Inflammatory macrophage (primary cell): ENCODE results near the gene NEUROG1.

ENCODE experiments used
- DNase-seq, 2 donors: peaks; one replicate each; pipeline ENCODE4 v3.0.0-alpha.2; 2020 to 2022

Gene NEUROG1

GRCh38 chr5:135564331-135564730 is 28.6 kb upstream of the NEUROG1 start:
- no peak for DNase-seq

DNA sequence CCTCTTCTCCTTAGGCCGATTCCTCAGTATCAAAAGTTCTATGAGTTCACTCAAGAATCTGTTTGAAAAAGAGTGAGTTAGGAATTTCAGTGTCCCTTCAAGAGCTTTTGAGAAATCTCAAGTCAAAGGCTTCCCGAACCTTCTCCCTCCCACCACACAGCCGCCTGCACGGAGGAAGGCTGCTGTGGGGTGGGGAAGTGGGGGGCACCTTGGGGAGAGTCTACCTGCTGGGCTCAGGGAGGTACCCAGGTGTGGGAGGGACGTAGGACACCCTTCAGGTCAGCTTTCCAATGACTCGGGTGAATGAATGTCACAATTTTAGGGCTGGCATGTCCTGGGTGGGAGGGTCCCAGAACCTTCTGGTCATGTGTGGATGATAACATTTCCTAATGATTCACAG is 25.5 kb upstream of the NEUROG1 start:
- peak; percentile 13 to 29 for DNase-seq

- peak; percentile 87 to 89 for DNase-seq
Measured at GRCh38 chr5:135560858-135561257, 25.1 kb upstream of the NEUROG1 start.

DNA sequence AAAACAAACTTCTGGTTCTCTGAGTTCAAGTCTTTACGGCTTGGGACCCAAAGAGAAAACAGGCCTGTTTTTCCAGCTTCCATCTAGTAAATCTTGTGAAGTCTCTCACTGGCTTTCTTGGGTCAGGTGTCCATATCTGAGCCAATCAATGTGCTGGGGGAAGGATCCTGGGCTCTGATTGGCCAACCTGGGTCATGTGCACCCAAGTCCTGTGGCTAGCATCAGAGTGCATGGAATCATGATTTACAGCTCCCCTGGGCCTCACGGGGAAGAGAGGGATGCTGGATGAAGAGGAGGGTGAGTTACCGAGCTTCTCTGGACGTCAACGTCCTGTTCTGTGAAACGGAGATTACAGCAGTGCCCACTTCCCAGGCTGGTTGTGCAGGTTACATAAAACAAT is 23.6 kb upstream of the NEUROG1 start:
- DNase-seq, result no peak

DNA sequence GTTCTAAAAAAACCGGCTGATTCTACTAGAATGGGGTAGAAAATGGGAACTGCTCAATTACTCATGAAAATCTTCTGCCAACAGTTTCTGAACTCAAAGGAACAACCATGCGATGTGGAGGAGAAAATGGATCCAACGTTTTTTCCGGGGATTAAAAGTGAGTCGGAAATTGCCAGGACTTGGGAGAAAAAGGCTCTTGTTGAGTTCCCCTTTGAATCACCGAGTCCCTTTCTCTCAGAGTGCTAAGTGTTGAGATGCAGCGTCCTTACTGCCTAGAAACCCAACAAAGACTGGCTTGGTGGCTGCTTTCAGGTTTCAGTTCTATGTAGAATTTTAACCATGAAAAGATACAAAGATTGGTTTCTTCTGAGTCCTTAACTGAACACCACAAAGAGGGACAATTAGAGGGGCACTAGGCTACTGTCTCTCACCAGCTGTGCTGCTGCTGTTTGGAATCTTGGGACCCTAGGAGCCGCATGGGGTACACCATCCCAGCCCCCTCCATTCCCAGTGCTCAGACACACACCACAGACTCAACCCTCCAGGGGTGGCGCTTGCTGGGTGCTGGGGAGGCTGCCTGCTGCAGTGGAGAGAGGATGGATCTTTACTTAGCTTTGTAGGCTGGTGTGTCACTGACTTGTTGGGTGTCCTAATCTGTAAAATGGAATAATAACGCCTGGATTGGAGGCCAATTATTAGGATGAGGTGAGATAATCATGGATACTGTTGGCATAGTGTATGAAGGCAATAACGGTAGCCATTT is 21.5 kb upstream of the NEUROG1 start:
- DNase-seq, result no peak

DNA sequence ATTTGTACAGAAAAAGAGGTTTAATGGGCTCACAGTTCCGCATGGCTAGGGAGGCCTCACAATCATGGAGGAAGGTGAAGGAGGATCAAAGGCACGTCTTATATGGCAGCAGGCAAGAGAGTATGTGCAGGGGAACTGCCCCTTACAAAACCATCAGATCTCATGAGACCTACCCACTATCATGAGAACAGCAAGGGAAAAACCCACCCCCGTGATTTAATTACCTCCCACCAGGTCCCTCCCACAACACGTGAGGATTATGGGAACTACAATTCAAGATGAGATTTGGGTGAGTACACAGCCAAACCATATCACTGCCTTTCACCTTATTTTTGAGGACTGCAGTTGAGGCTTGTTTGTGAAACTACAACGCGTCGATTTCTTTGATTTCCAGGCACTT is 20.9 kb upstream of the NEUROG1 start:
- DNase-seq, result no peak

GRCh38 chr5:135555530-135555929 is 19.8 kb upstream of the NEUROG1 start:
- DNase-seq, result no peak

GRCh38 chr5:135553688-135554462 is 18.1 kb upstream of the NEUROG1 start:
- peak in 1 of 2 donors; percentile 23 for DNase-seq

GRCh38 chr5:135551593-135552447 is 16.1 kb upstream of the NEUROG1 start:
- DNase-seq, result peak; percentile 77 to 82

- DNase-seq, result no peak
Measured at GRCh38 chr5:135549413-135549812, 13.6 kb upstream of the NEUROG1 start.

DNA sequence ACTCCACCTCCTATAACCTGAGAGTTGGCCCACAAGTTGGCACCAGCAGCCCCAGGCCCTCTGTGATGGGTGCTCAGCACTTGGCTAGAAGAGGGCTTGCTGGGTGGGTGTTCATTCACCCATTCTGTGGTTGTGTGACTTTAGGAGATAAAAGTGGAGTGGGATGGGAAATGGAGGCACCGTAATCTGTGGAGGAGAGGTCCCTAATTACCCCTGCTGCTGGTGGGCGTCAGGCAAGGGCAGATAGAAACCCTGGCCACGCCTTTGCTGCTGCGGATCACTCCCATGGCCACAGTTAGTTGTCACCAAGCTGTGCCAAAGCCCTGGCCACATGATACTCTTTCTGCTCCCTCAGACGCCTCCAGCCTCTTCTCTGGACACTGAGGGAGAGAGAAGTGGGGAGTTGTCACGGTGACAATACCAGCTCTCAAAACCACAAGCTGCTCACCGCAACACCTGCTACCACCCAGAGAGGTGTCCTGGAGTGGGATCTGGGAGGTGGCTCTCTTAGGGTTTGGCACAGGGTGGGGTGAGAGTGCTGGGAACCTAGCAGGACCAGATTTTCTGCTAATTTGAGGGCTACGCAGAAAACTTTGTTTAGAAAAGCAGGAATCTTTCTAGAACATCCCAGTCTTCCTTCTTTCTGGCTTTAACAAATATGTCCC is 12.0 kb upstream of the NEUROG1 start:
- DNase-seq, result no peak

GRCh38 chr5:135546912-135547311 is 11.1 kb upstream of the NEUROG1 start:
- DNase-seq, result no peak

- no peak for DNase-seq
Measured at GRCh38 chr5:135546101-135546500, 10.3 kb upstream of the NEUROG1 start.

- DNase-seq, result no peak
Measured at GRCh38 chr5:135545099-135545498, 9.3 kb upstream of the NEUROG1 start.

GRCh38 chr5:135543485-135544304 is 7.9 kb upstream of the NEUROG1 start:
- DNase-seq, result peak in 1 of 2 donors; percentile 30

DNA sequence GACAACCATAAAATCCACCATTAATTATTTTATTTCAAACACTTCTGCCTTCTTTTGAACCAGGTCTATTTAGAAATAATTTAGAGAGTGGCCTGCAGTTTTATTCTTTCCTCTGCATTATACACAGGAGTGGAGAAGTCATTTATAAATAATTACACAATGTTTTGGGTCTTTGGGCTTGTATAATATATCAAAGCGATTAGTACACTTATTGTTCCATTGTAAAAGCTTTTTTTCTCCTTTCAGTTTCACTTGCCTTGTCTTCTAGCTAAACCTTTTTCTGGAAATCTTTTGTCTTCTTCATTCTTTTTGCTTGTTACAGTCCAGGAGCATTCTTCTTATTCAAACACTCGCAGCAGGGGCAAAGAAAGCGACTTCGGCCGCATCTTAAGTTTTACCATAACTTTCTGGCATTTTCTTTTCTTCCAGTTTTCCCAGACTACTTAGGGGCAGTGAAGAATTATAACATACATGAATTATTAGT is 7.3 kb upstream of the NEUROG1 start:
- no peak for DNase-seq

DNA sequence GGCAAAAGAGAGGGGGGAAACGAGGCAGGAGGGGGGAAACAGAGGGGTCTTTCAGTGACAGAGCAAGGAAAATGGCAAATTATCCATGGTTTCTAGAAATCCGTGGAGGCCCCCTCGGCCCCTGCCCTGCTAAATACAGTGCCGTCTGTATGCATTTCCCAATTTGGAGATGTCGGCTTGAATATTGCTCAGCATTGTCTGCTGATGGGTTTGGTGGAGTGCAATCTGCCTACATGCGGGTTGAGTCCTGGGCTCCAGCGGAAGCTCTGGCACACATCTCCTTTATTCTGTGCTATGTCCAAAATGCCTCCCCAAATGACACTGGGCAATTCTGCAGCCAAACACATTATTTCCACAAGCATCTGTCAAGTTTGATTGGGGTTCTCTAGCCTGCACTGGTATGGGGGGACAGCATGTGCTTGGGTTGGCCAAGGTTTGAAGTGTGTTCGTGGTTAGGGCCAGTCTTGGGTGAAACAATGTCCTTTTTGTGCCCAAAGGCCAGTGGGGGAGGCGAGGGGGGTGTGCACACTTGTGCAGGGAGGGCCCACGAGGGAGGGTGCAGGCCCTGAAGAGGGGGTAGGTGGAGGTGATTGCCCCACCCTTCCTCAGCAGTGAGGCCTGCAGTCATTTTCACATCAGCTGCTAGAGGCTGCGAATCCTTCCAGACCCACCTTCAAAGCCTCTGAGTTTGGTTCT is 6.2 kb upstream of the NEUROG1 start:
- peak in 1 of 2 donors; percentile 52 for DNase-seq

- no peak for DNase-seq
Measured at GRCh38 chr5:135539430-135540005, 3.8 kb upstream of the NEUROG1 start.

DNA sequence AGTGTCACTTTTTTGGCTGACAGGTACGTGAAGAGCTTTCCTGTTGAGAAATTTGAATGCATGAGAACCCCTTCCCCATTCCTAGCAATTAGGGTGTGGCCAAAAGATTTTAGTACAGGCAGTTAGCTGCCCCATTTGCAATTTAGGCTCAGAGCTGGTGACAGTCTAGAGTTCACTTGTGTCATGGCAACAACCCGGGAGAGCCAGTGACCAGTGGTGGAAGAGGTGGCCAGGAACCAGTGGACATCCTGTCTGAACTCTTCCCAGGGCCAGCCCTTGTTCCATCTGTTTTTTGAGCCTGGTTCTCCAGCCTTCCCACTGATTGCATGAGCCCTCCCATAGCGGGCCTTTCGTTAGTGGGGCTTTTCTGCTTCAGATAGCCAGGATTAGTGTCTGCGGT is 2.5 kb upstream of the NEUROG1 start:
- DNase-seq, result no peak

GRCh38 chr5:135537745-135538144 is 2.0 kb upstream of the NEUROG1 start:
- no peak for DNase-seq
